NOMO-1 (cell line): ENCODE measurements around the gene PSMF1.

Experiments used
- DNase-seq, 2 experiments: peaks; one replicate each; lab custom pipeline; 2025; ENCODE audit not compliant: unreplicated experiment in 2 of 2; lab: John Stamatoyannopoulos, UW

Gene PSMF1, protein sequence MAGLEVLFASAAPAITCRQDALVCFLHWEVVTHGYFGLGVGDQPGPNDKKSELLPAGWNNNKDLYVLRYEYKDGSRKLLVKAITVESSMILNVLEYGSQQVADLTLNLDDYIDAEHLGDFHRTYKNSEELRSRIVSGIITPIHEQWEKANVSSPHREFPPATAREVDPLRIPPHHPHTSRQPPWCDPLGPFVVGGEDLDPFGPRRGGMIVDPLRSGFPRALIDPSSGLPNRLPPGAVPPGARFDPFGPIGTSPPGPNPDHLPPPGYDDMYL

DNA sequence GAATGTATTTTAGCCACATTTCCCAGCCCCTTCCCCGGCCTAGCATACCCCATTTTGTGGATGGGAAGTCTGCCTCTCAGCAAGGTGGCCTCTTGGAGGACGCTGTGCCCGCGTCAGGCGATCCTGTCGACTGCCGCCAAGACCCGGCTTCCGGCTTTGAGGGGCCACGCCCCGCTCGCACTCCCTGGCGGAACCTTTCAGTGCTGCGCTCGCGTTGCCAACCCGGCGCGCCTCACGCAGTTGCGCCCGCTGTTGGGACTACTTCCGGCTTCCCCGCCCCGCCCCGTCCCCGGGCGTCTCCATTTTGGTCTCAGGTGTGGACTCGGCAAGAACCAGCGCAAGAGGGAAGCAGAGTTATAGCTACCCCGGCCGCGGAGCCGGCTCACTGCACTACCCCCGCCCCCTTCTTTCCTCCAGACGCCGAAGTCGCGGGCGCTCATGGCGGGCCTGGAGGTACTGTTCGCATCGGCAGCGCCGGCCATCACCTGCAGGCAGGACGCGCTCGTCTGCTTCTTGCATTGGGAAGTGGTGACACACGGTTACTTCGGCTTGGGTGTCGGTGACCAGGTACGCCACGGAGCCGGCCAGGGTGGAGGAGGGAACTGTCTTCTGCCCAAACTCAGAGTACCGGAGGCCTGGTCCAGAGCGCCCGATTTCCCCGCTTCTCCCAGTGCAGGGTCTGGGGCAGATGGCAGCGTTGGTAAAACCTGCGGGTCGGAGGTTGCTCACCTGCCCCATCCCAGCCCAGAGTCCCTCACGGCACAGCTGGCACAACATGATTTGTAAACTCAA lies at the start of gene PSMF1:
TSS of gene PSMF1 (plus strand) at position 267 of the 792 bp plus-strand sequence. CDS start at position 439, 172 bp downstream.
- DNase-seq, result peak; percentile 86 to 91

DNA sequence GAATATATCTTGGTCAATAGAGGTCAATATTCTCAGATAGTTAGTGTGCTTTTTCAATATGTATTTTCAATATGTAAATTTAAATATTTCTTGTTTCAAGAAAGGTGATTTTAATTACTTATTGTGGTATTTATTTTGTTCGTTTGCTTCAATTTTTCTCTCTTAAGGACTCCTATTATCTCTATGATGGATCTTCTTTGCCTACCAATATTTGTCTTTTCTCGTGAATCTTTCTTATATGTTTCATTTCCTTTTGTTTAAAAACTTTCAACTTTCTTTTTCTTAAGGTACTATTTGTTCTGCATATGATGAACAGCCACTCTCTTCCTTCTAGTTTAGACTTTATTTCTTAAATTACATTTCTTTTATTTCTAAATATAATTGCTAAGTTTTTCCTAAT lies 46.1 kb upstream of the PSMF1 start:
- DNase-seq, result no peak

DNA sequence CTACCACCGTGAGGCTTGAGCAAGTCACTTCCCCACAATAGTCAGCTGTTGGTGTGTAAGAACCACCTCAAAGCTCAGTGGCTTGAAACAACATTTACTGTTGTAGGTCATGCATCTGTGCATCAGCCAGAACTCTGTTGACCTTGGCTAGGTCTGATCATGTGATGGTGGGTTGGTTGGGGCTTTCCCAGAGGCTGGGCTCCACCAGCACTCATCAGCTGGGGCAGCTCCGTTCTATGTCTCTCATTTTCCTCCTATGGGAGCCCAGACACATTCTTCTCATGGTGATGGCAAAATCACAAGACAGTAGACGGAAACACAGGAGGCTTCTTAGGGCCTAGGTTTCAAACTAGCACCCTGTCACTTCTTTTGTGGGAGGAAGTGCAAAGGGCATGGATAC lies 42.8 kb upstream of the PSMF1 start:
- DNase-seq, result no peak

DNA sequence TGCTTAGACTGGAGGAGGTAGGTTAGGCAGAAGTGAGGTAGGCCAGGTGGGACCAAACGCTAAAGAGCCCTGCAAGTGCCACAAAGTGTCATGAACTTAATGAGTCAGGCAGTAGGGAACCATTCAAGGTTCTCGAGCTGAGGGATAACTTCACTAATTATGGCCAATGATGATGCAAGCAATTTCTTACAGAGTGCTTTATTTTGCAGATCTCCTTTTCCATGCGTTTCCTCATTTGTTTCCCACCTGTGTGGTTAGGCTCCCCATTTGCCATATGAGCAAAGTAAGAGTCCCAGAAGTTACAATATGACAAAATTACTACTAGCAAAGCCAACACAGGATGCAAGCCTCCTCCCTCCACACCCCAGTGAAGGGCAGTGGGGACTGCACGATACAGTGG lies 36.5 kb upstream of the PSMF1 start:
- peak; percentile 26 to 54 for DNase-seq

DNA sequence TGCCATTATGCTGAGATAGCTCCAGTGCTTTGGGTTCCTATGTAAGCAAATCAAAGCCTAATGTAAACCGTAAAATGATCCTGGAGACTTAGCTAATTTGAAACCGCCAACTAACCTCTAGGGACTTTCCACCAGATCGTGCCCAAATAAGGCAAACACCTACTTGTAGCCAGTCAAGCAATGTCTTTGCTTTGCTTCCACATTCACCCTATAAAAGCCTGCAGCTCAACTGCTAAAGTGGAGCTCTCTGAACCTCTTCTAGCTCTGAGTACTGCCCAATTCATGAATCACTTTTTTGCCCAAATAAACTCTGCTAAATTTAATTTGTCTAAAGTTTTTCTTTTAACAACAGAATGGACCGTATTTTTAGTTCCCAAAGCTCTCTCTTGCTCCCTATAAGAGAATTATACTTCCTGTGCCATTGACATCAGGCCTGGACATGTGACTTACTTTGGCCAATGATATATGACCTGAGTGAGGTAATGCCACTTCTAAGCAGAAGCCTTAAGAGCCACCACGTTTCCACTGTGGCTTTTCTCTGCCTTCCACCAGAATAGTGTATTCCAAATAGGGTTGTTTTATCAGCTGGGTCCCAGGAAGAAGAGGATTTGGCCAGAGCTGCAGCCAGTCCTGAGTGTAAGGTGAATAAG lies 34.8 kb upstream of the PSMF1 start:
- DNase-seq, result no peak

DNA sequence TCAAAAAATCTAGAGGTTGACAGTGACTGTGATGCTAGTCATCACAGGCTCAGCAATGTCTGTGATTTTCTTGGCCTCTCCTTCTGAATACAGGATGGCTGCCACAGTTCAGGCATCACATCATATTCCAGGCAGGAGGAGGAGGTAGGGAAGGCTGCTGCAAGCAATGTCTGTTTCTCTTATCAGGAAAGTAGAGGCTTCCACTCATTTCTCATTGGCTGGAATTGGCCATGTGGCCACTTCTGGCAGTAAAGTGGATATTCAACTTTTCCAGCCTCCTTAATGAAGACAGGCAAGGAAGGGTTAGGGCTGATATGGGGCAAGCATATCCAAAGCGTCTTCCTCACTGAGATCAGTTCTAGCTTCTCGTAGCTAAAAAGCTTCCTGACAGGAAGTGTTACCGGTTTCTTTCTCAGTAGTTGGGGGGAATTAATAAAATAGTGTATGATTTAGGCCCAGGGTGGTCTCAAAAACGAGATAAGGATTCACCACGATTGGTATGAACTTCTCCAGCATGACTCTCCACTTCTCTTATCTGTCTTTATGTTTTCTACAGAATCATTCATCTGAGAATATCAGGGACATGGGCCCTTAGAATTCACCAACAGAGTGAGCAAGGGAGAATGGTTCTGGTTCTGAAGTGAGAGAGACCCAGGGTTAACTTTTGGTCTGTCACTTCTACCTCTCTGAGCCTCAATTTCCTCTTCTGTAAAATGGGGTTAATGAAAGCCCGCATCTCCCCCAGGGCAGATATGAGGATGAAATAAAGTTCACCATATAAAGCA lies 32.7 kb upstream of the PSMF1 start:
- DNase-seq, result no peak

DNA sequence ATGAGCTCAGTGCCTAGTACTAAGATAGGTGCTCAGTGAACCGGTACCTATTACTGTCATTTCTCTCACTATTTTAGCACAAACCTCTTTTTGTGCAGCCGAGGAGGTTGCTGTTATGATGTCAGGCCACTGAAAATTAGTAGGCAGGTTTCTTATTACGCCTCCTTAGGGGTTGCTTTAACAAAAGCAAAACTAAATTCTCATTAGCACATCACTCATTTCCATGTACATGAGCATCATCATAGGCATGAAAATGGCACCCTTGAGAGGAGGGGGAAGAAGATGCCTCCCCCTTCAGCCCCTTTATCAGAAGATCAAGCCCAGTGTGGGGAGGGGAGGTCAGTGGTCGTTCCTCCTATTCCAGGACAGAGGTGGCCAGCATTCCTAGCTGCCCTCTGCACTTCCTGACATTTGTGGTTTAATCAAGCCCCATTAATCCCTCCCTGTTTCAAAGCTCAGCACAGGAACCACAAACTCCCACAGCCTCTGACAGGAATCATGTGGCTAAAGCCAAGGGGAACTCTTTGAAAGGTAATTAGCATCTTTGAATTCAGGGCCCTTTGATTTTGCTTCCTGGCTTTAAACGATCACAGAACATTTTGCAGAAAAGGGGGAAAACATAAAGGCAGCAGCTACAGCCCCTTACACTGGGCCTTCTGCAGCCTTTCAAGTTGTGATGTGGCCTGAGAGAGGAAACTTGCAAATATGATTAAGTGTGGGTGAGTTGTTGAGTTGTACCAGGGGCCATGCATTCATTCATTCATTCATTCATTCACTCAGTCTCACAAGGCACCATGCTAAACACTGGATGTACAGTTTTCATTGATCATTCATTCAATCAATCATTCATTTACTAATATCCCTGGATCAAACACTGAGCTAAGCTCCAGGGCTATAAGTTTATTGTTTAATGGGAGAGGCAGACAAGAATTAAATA lies 31.9 kb upstream of the PSMF1 start:
- DNase-seq, result no peak

DNA sequence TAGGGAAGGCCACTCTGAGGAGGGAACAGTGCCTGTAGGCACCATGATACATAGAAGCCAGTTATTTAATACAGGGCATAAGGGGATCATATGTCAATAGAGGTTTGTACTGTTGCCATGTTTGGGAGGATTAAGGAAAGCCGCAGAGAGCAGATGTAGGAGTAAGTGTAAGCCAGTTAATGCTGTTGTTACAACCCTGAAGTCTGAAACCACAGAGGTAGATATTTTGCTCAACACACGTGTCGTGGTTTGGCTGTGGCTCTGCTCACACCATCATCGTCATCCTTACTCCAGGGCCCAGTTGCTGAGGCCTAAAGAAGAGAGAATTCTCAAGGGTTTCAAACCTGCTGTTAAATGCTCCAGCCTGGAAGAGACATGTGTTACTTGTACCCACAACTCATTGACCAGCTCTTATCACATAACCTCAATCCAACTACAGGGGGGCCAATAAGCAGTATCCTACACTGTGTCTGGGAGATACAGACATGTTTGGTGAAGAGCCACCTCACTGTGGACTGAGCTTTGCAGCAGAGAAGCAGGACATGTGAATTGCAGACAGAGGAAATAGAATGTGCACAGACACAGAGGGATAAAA lies 31.0 kb upstream of the PSMF1 start:
- DNase-seq, result no peak

DNA sequence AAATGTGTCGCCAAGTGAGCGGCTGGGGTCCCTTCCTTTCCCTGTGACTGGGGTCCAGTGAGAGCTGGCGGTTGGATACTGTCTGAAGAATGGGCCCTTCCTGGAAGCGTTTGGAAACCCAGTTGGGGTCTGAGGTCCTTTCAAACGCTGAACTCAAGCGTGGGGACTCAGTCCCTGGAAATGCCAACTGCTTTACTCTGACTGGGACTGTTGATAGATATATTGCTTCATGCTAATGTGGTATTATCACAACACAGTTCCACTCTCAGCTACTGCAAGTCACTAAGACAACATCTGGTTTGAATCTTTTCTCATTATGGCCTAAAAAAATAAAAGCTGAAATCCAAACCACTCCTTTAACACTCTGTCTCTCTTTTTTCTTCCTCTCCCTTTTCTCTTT lies 23.7 kb upstream of the PSMF1 start:
- DNase-seq, result no peak

DNA sequence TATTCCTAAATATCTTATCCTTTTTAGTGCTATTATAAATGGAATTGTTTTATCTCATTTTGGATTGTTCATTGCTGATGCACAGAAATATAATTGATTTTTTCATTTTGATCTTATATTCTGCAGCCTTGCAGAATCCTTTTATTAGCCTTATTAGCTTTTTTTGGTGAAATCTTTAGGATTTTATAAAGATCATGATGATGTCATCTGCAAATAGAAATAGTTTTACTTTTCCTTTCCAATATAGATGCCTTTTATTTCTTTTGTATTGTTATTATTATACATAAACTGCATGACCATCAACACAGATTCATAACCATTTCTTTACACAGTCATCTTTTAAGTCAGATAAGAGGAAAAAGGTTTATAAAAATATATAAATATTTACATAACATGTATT lies 16.9 kb upstream of the PSMF1 start:
- DNase-seq, result no peak

DNA sequence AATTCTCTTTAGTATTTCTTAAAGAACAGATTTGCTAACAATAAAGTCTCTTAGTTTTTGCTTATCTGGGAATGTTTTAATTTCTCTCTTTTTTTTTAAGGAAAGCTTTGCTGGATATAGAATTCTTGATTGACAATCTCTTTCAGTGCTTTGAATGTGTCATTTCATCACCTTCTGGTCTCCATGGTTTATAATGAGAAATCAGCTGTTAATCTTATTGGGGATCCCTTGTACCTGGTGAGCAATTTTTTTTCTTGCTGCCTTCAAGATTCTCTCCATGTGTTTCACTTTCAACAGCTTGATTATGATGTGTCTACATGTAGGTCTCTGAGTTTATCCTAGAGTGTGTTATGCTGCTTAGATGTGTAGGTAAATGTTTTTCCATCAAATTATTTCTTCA lies 16.4 kb upstream of the PSMF1 start:
- no peak for DNase-seq

DNA sequence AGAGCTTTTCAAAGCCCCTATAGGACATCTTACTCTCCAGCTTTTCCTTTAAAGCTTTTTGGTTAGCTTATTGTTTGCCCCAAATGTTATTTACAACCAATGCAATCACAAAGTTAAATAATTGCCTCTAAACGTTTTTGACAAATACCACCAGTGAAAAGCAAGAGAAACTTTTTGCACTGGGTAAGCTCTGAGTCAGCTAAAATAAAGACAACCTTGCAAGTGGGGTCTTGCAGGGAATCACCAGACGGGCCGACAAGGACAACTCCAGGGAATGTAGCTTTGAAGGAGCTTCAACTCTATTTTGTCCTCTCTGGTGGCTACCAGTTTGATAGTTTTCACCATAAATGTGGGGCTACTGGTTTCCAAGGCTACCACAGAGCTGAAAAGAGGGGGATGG lies 14.7 kb upstream of the PSMF1 start:
- no peak for DNase-seq

DNA sequence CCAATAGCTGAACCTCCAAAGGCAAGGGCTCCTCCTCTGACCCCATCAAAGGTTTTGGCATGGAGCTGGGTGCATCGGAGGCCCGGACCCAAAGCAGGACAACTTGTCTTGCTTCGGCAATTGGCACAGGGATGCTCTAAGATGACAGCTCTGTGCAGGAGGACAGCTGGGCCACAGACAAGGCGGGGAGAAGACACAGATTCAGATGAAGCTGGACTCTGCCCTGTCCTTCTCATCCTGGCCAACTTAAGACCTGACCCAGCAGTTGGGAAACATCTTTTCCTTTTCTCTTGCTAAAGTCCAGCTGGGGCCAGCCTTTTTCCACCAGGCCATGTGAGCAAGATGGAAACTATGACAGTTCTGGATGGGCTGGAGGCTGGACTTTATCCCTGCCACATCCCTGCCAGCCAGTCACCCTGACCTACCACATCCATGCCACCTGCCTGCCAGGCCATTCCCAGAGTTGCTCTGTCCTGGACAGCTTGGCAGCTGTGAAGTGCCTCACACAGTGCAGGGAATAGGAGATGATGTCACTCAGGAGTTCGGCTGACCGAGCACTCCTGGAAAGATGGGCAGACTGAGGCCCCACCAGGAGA lies 12.7 kb upstream of the PSMF1 start:
- no peak for DNase-seq

DNA sequence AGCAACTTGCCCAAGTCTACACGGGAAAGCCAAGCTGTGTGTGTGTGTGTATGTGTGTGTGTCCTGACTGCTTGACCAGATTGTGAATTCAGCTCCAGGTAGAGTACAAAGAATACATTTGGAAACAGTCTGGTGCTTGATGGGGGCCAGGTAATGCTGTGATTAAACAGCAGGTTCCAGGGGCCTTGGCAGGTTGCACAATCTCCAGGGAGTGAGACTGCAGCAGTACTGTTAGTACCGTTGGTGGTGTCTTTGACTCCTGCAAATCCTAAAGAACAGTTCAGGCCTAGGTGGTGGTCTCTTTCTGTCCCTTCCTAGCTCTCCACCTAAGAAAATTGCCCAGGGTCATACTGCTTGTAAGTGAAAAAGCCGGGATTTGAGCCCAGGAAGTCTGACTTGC lies 11.2 kb upstream of the PSMF1 start:
- no peak for DNase-seq

DNA sequence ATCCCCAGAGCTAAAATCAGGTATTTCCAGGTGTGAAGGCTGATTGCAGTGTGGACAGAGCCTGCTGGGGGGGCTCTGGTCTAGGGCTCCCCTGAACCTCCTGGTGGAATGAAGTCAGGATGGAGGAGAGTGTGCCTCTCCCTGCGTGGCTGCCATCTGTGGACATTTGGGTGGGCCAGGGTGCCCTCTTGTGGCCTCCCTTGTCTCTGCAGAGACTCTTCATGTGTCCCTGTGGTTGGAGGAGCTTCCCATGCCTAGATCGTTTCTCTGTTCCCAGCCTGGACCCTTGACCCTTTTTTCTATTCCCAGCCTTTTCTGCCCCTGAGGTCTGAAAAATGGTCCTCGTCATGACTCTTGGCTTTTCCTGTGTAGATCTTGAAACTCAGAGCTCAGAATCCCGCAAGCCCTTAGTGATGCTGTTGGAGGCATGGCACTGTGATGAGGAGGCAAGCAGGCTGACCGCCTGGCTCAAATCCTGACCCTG lies 9.9 kb upstream of the PSMF1 start:
- peak; percentile 4 to 6 for DNase-seq

DNA sequence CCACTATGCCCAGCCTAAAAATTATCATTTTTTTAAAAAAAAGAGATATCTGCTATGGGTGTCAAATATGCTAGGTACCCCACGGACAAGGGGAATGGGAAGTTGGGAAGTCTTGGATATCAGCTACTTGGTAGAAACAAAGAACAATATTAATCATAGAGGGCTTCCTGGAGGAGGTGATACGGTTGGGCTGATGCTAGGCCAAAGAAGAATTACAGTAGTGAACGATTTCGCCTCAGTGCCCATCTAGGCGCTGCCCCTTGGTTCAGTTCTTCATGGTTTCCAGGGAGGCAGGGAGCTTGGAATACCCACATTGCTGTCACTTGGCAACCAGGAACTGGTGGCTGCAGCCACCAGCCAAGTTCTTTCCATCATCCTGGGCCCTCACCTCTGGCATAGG lies 5.5 kb upstream of the PSMF1 start:
- no peak for DNase-seq

DNA sequence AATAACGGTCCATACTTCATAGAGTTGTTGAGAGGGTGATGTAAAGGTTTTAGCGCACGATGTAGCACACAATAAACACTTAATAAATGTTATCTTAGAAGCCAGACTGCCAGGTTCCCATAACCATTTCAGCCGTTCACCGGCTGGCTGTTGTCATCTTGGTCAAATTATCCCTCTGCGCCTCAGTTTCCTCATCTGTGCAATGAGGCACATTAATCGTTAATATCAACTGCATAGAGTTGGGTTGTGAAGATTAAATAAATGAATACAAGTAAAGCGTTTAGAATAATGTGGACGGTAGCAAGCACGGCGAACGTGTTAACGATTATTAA lies 432 bp upstream of the PSMF1 start:
- DNase-seq, result no peak

DNA sequence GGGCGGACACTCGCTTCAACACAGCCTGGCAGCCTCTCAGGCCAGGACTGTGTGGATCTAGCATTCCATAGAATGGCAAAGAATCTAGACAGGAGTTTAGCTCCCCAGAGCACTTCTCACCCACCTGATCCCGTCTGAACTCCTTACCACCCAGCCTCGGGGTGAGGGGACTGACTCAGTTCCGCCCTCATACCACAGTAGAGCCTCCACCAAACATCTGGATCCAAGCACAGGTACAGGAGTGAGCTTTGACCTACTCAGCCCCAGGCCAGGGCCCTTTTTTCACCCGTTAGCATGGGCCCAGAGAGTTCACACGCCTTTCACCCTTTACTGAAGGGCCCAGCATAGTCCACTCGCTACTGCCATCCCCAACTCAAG lies 715 bp downstream of the PSMF1 start:
- no peak for DNase-seq

DNA sequence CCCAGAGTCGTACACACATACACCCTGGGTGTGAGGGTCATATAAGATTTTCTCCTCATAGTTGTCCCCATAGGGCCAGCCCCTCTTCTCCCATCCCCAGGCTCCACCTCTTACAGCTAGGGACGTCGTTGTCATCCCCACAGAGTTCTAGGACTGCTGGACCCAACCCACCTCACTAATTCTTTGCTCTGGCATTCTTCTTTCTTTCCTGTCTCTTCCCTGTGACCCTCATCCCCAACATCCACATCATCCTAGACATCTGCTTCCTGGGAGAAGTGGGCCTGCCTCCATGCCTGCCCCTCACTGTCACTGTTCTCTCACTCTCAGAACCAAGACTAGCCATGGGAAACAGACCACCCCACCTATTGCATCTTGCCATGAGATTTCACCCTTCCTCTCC lies 1.1 kb downstream of the PSMF1 start:
- no peak for DNase-seq
